ENCODE measurements around the gene IL17RE. TPM values are rescaled to one million over a fixed set of nuclear protein-coding genes. Genes with fewer than 3 reads are reported as not detected.

IL17RE gene
- total and polyA plus RNA-seq, 2 donors (not counting 3 experiments of a cell fraction or from before 2014, with no cell fraction given) = 1.2 to 1.3 TPM

GRCh38 chr3:9935966-9936510 is 33.4 kb downstream of the IL17RE start:
- ChIA-PET CTCF (interaction anchor here (1.8 kb wide), 1 partner anchor 10 kb away, joined by 22 read pairs; no protein-coding TSS in a partner anchor), POLR2A (no interaction called here)
- no peak for FAIRE-seq

More at GRCh38 chr3:9935966-9936510, 33.4 kb downstream of the IL17RE start:
- no peak for TF ChIP-seq POLR2AphosphoS5 (IDR thresholded peaks at IDR 0.05; ENCODE audit: insufficient read depth, low read depth, low read length)
- no peak for TF ChIP-seq POLR2A (IDR thresholded peaks at IDR 0.05; ENCODE audit: low read depth, low read length)
- TF ChIP-seq GATA2 (IDR thresholded peaks at IDR 0.05; ENCODE audit: insufficient read depth, insufficient read length, low read depth, low read length) = no peak
- TF ChIP-seq FOS (IDR thresholded peaks at IDR 0.05; ENCODE audit: borderline replicate concordance, insufficient read depth, low read length) = no peak
- TF ChIP-seq MAX (IDR thresholded peaks at IDR 0.05; ENCODE audit: insufficient read depth, insufficient read length) = no peak
- no peak for TF ChIP-seq EZH2 (IDR thresholded peaks at IDR 0.05; ENCODE audit: borderline replicate concordance, low read depth, low read length, severe bottlenecking)
- TF ChIP-seq MYC (IDR thresholded peaks at IDR 0.05; ENCODE audit: low read depth, low read length) = no peak
- TF ChIP-seq CTCF (IDR thresholded peaks at IDR 0.05; ENCODE audit: extremely low read depth in 1 of 2, insufficient read depth in 1 of 2, low read depth in 1 of 2, low read length in 2 of 2) = no peak
- no peak for TF ChIP-seq JUN (IDR thresholded peaks at IDR 0.05; ENCODE audit: borderline replicate concordance, insufficient read depth, insufficient read length, low read depth)
- H2AFZ ChIP-seq (ENCODE audit: low read depth, low read length) = no peak overlapping the region
- no peak overlapping the region for H3K9ac ChIP-seq (replicated peaks; ENCODE audit: extremely low read depth, insufficient read depth, low read length)
- DNase-seq (ENCODE audit: low read depth, low spot score) = no peak
- H3K27me3 ChIP-seq (ENCODE audit: control insufficient read depth in 2 of 2, insufficient read depth in 2 of 2, low read length in 2 of 2) = no peaks in the 10 kb centered on the region
- no TSS peak for BruUV-seq (replicated peaks)
- H3K4me3 ChIP-seq (replicated peaks in 1 of 3; ENCODE audit: insufficient read depth in 1 of 3, low read depth in 1 of 3, low read length in 3 of 3) = no peak overlapping the region
- no peaks in the 10 kb centered on the region for H3K9me1 ChIP-seq (replicated peaks; ENCODE audit: control insufficient read depth, extremely low read depth, insufficient read depth, low read length)
- H3K4me1 ChIP-seq (ENCODE audit: control insufficient read depth, extremely low read depth, insufficient read depth, low read length) = peaks cover 16% of the 10 kb centered on the region
- H3K36me3 ChIP-seq (ENCODE audit: control insufficient read depth in 2 of 2, extremely low read depth in 1 of 2, insufficient read depth in 2 of 2, low read length in 2 of 2) = peaks cover 2 to 9% of the 10 kb centered on the region in 2 experiments
- dilution Hi-C loops (cut with MboI; ENCODE audit: extremely low pct_ligation_motif_present, low sequenced_read_pairs) (no loop called here), intact Hi-C loops (cut with micrococcal nuclease) (loop anchor here (10.0 kb wide), 2 partner anchors 431 to 799 kb away; no protein-coding TSS in a partner anchor)
- H4K20me1 ChIP-seq (replicated peaks; ENCODE audit: control insufficient read depth, extremely low read depth, insufficient read depth, low read length) = no peaks in the 10 kb centered on the region
- H3K4me2 ChIP-seq (ENCODE audit: insufficient read depth, low read length) = no peak overlapping the region
- H3K9me3 ChIP-seq (replicated peaks; ENCODE audit: control insufficient read depth, insufficient read depth, low read length) = no peaks in the 10 kb centered on the region
- no peak overlapping the region for H3K27ac ChIP-seq (ENCODE audit: insufficient read depth, low read depth, low read length)
- H3K79me2 ChIP-seq (ENCODE audit: control insufficient read depth, insufficient read depth, low read length) = no peaks in the 10 kb centered on the region
